A549 (cell line): Measurements from ENCODE around the gene NXPH4. TPM values are rescaled to one million over a fixed set of nuclear protein-coding genes. Genes with fewer than 3 reads are reported as not detected.

Experiments used
- ATAC-seq, 2 experiments: fragments of 200-7000 bp in 1 of 2; fragments of >200 bp in 1 of 2; cut with Nextera tagmentation in 1 of 2; cut with Tn5 transposase in 1 of 2; 3 replicates each; pipeline versions ENCODE4 v1.8.0 to v1.9.1; 2018 to 2020; ENCODE audit warnings: mild to moderate bottlenecking in 1 of 2, moderate library complexity in 1 of 2
- CTCF ChIA-PET: fragments of 300-600 bp; sonication (Branson Sonifier 250); formaldehyde crosslinking; extraction: SDS; loops from one replicate; lab custom pipeline; 2021; ENCODE audit warnings: antibody characterized with exemption, inconsistent platforms; lab: Yijun Ruan, JAX
- POLR2A ChIA-PET: fragments of 350-600 bp; formaldehyde crosslinking; extraction: SDS; loops from one replicate; lab custom pipeline; 2021; ENCODE audit warnings: antibody characterized with exemption, inconsistent platforms; lab: Yijun Ruan, JAX
- DNase-seq, 2 experiments: peaks; one replicate each; pipeline versions ENCODE4 v3.0.0 to v3.0.0-alpha.2; 2011 to 2016; ENCODE audit warnings: low read depth in 1 of 2, low spot score in 1 of 2
- FAIRE-seq: peaks from 2 replicates; lab custom pipeline; 2011; peaks lifted over from hg19 to GRCh38; lab: Jason Lieb, UNC
- H3K27ac ChIP-seq, 2 experiments: fragments of >200 bp; sonication (Bioruptor Twin); formaldehyde crosslinking; 3 replicates each; pipeline ENCODE4 v1.5.1; 2016 to 2017
- H3K4me1 ChIP-seq: fragments of >200 bp; sonication (Bioruptor Twin); formaldehyde crosslinking; 3 replicates; pipeline ENCODE4 v1.6.1; 2016
- H3K4me2 ChIP-seq: fragments of >200 bp; sonication (Bioruptor Twin); formaldehyde crosslinking; 3 replicates; pipeline ENCODE4 v1.6.1; 2016
- H3K4me3 ChIP-seq: fragments of >200 bp; sonication (Bioruptor Twin); formaldehyde crosslinking; 3 replicates; pipeline ENCODE4 v1.5.1; 2016
- H3K9me3 ChIP-seq: fragments of >200 bp; sonication (Bioruptor Twin); formaldehyde crosslinking; 3 replicates; pipeline ENCODE4 v1.6.1; 2016
- ATOH8 ChIP-seq: fragments of 250-450 bp; sonication (Bioruptor Pico); IDR thresholded peaks from 2 replicates; pipeline ENCODE4 v1.5.0; 2020; ENCODE audit warnings: low read depth, mild to moderate bottlenecking, moderate library complexity
- CBX2 ChIP-seq: fragments of 200-600 bp; sonication (generic); IDR thresholded peaks from 2 replicates; pipeline ENCODE4 v1.6.1; 2016; ENCODE audit warnings: low read depth, mild to moderate bottlenecking, borderline replicate concordance
- ELK1 ChIP-seq: fragments of 150-350 bp; IDR thresholded peaks from 2 replicates; pipeline ENCODE4 v1.6.1; 2014; ENCODE audit warnings: low read depth, mild to moderate bottlenecking, low read length
- HMGXB4 ChIP-seq: fragments of 250-450 bp; sonication (Bioruptor Pico); IDR thresholded peaks from 2 replicates; pipeline ENCODE4 v1.5.0; 2021; ENCODE audit warnings: mild to moderate bottlenecking, moderate library complexity, borderline replicate concordance
- HOXB13 ChIP-seq: fragments of 250-450 bp; sonication (Bioruptor Pico); IDR thresholded peaks from 2 replicates; pipeline ENCODE4 v1.5.0; 2020; ENCODE audit warnings: low read depth, mild to moderate bottlenecking, moderate library complexity
- HOXB5 ChIP-seq: fragments of 250-450 bp; sonication (Bioruptor Pico); IDR thresholded peaks from 2 replicates; pipeline ENCODE4 v1.5.0; 2020; ENCODE audit warnings: mild to moderate bottlenecking, moderate library complexity
- JUNB ChIP-seq: fragments of >200 bp; sonication (Bioruptor Twin); formaldehyde crosslinking; IDR thresholded peaks from 2 replicates; pipeline ENCODE4 v1.6.1; 2016
- MAFK ChIP-seq: fragments of 450-650 bp; IDR thresholded peaks from 2 replicates; pipeline ENCODE4 v1.6.1; 2014; ENCODE audit not compliant: partially characterized antibody
- MAZ ChIP-seq: fragments of 150-350 bp; IDR thresholded peaks from 2 replicates; pipeline ENCODE4 v1.6.1; 2014; ENCODE audit warnings: antibody characterized with exemption, low read depth, low read length, borderline replicate concordance
- MYC ChIP-seq: IDR thresholded peaks from 2 replicates; pipeline ENCODE4 v1.6.1; 2012; ENCODE audit warnings: mild to moderate bottlenecking, inconsistent platforms, low read length, improper control_type of control experiment, borderline replicate concordance
- NFE2L2 ChIP-seq: fragments of 150-350 bp; conservative IDR thresholded peaks from 2 replicates; pipeline ENCODE4 v1.6.1; 2014; ENCODE audit warnings: low read length
- NPAS2 ChIP-seq: fragments of 250-450 bp; sonication (Bioruptor Pico); IDR thresholded peaks from 2 replicates; pipeline ENCODE4 v1.8.0; 2022; ENCODE audit warnings: mild to moderate bottlenecking, moderate library complexity, borderline replicate concordance
- NR3C1 ChIP-seq: fragments of >200 bp; sonication (Bioruptor Twin); formaldehyde crosslinking; IDR thresholded peaks from 3 replicates; pipeline ENCODE4 v1.6.1; 2017
- PBX3 ChIP-seq: IDR thresholded peaks from 2 replicates; pipeline ENCODE4 v1.6.1; 2012
- POLR2A ChIP-seq: IDR thresholded peaks from 2 replicates; pipeline ENCODE4 v1.6.1; 2012; ENCODE audit warnings: mild to moderate bottlenecking, low read length
- POLR2AphosphoS2 ChIP-seq: conservative IDR thresholded peaks from 2 replicates; pipeline ENCODE4 v1.6.1; 2012; ENCODE audit warnings: low read length, improper control_type of control experiment, inconsistent platforms
- REST ChIP-seq: fragments of 200-600 bp; sonication (generic); IDR thresholded peaks from 2 replicates; pipeline ENCODE4 v1.6.1; 2016; ENCODE audit warnings: antibody characterized with exemption, mild to moderate bottlenecking, moderate library complexity
- RFX5 ChIP-seq: fragments of 450-650 bp; IDR thresholded peaks from 2 replicates; pipeline ENCODE4 v1.7.1; 2014; ENCODE audit warnings: antibody characterized with exemption, mild to moderate bottlenecking, moderate library complexity
- SREBF2 ChIP-seq: fragments of 450-650 bp; IDR thresholded peaks from 2 replicates; pipeline ENCODE4 v1.6.1; 2014; ENCODE audit warnings: mild to moderate bottlenecking, moderate library complexity
- TFCP2L1 ChIP-seq: fragments of 250-450 bp; sonication (Bioruptor Pico); IDR thresholded peaks from 2 replicates; pipeline ENCODE4 v1.5.0; 2021; ENCODE audit warnings: mild to moderate bottlenecking
- TP53 ChIP-seq: fragments of 250-450 bp; sonication (Bioruptor Pico); IDR thresholded peaks from 2 replicates; pipeline ENCODE4 v1.5.0; 2021; ENCODE audit warnings: mild to moderate bottlenecking, moderate library complexity
- ZC3H11A ChIP-seq: fragments of 450-650 bp; IDR thresholded peaks from 2 replicates; pipeline ENCODE4 v1.6.1; 2014; ENCODE audit warnings: antibody characterized with exemption, mild to moderate bottlenecking
- WGBS: methylation state at CpG from one replicate; pipeline ENCODE4 v1.1.6; 2017; ENCODE audit errors: missing lambda C conversion rate; 5-methylcytosine and 5-hydroxymethylcytosine counted together
- polyA plus RNA-seq, 4 experiments: library from polyadenylated mRNA; depleted of rRNA in 3 of 4; stranded (reverse); fragments of >200 nt; fragmentation: RNase III in 1 of 4; extraction: RNeasy Plus Mini Kit Qiagen cat#74134 plus additional on column Dnase treatment in 1 of 4; gene quantifications; 2 replicates in 3 of 4; 3 replicates in 1 of 4; pipeline ENCODE4 v1.2.3, GENCODE V29; 2011 to 2017

The NXPH4 gene
- polyA plus RNA-seq, 2 of the 4 experiments (the other 2 are of a cell fraction) = 0.52 to 3.5 TPM

GRCh38 chr12:57224973-57225679 is 8.5 kb downstream of the NXPH4 start:
- ChIA-PET POLR2A (no interaction called here), CTCF (interaction anchor here (0.9 to 26.5 kb wide), 6 partner anchors 8 to 53 kb away, joined by 3 to 615 read pairs (median 4); partner anchors contain the start of gene NXPH4)
- no peak overlapping the region for H3K27ac ChIP-seq
- no peak overlapping the region for H3K4me2 ChIP-seq
- H3K4me1 ChIP-seq = 0 out of 3 replicates have a peak, but pooled peaks cover 3% of the 10 kb centered on the region
- no peak overlapping the region for H3K4me3 ChIP-seq
- H3K9me3 ChIP-seq = no peaks in the 10 kb centered on the region
- FAIRE-seq (no peak), ATAC-seq (peak in 1 of 2 experiments; percentile 55; a peak in 3 of 6 replicates), DNase-seq (no peak)
- TF ChIP-seq HOXB13 (CRISPR knock-in tag) = no peak
- no peak for TF ChIP-seq HMGXB4
- no peak for TF ChIP-seq MAFK
- WGBS = 86% methylated on average over 46 of the region's 61 CpGs

- WGBS = 85% methylated on average over 16 of the region's 18 CpGs
- no peak for ATAC-seq
- peaks cover 5% of the 10 kb centered on the region; the same call in 2 of the 3 replicates for H3K4me1 ChIP-seq
- TF ChIP-seq HOXB5 (CRISPR knock-in tag) (no peak), MAZ (no peak), TP53 (CRISPR knock-in tag) (no peak), CBX2 (no peak), ELK1 (no peak), ZC3H11A (no peak), NR3C1 (no peak), REST (no peak), SREBF2 (no peak), HOXB13 (CRISPR knock-in tag) (no peak), ATOH8 (no peak), PBX3 (no peak), POLR2A (no peak), JUNB (no peak), MYC (no peak), NPAS2 (CRISPR knock-in tag) (no peak), TFCP2L1 (CRISPR knock-in tag) (no peak), RFX5 (no peak), NFE2L2 (no peak), POLR2AphosphoS2 (no peak)
- TF ChIP-seq, all 56 proteins: peak for 0
- ChIA-PET POLR2A (no interaction called here), CTCF (interaction anchor here (0.7 to 26.5 kb wide), 5 partner anchors 10 to 227 kb away, joined by 3 to 615 read pairs (median 3); partner anchors contain the start of gene NXPH4)
- no peak for FAIRE-seq
- Histone ChIP-seq H3K9me3 (no peaks in the 10 kb centered on the region), H3K4me2 (no peak overlapping the region), H3K4me3 (no peak overlapping the region), H3K27ac (no peak overlapping the region)
- no peak for DNase-seq
Measured at GRCh38 chr12:57225680-57226210, 9.2 kb downstream of the NXPH4 start.
